ENCODE measurements around the gene ARID5B. TPM values are rescaled to one million over a fixed set of nuclear protein-coding genes. Genes with fewer than 3 reads are reported as not detected.

Gene ARID5B
- total RNA-seq, 2 donors from 2014 or later: 67.9 to 90.1 TPM

GRCh38 chr10:62050346-62050892, 148.9 kb downstream of the ARID5B start:
- intact Hi-C loops (cut with DNase I): no loop called here
- WGBS: 24% methylated on average over 5 of the region's 5 CpGs
- H3K4me1 ChIP-seq (replicated peaks): peaks cover 13% of the 10 kb centered on the region

DNA sequence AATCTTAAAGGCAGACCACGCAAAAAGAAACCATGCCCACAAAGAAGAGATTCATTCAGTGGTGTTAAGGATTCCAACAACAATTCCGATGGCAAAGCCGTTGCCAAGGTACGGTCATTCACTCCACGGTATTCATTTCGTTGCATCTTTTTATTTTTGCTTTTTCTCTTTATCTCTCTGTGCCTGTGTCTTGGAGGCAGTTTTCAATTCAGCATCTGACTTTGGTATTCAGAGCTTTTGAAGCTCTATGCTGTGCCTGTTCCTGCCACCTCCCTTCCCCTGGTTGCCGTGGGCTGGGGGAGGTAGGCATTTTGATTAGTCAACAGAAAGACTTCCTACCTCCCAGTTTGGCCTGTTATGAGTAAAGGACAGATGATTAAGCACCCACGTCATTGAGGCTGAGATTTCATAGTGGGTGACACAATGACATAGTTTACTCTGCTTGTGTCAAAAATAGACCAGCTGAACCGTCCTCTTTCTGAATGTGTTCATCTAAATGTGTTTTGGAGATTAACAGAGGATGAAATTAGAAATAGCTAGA, 149.5 kb downstream of the ARID5B start:
- no peaks in the 10 kb centered on the region for H3K9me3 ChIP-seq
- WGBS: 28% methylated on average over 9 of the region's 9 CpGs
- peak overlapping the region; percentile 30 to 32 for H3K4me3 ChIP-seq
- TF ChIP-seq, protein P1, sequence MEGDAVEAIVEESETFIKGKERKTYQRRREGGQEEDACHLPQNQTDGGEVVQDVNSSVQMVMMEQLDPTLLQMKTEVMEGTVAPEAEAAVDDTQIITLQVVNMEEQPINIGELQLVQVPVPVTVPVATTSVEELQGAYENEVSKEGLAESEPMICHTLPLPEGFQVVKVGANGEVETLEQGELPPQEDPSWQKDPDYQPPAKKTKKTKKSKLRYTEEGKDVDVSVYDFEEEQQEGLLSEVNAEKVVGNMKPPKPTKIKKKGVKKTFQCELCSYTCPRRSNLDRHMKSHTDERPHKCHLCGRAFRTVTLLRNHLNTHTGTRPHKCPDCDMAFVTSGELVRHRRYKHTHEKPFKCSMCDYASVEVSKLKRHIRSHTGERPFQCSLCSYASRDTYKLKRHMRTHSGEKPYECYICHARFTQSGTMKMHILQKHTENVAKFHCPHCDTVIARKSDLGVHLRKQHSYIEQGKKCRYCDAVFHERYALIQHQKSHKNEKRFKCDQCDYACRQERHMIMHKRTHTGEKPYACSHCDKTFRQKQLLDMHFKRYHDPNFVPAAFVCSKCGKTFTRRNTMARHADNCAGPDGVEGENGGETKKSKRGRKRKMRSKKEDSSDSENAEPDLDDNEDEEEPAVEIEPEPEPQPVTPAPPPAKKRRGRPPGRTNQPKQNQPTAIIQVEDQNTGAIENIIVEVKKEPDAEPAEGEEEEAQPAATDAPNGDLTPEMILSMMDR (IDR thresholded peaks at IDR 0.05): no peak
- TF ChIP-seq POLR2A (IDR thresholded peaks at IDR 0.05) (peak; percentile 52), POLR2AphosphoS5 (IDR thresholded peaks at IDR 0.05) (peak; percentile 75)
- H3K27me3 ChIP-seq (replicated peaks; ENCODE audit: insufficient read depth): no peaks in the 10 kb centered on the region
- DNase-seq (ENCODE audit: low spot score): peak; percentile 40
- intact Hi-C loops (cut with DNase I): no loop called here
- H3K27ac ChIP-seq: peak overlapping the region; percentile 85 to 87
- peaks cover 13% of the 10 kb centered on the region for H3K4me1 ChIP-seq (replicated peaks)
- no peaks in the 10 kb centered on the region for H3K36me3 ChIP-seq

More at GRCh38 chr10:62050346-62050892, 148.9 kb downstream of the ARID5B start:
- TF ChIP-seq POLR2AphosphoS5 (IDR thresholded peaks at IDR 0.05) (no peak), POLR2A (IDR thresholded peaks at IDR 0.05) (no peak)
- TF ChIP-seq, protein P1 (IDR thresholded peaks at IDR 0.05): no peak
- H3K36me3 ChIP-seq: no peaks in the 10 kb centered on the region
- no peaks in the 10 kb centered on the region for H3K27me3 ChIP-seq (replicated peaks; ENCODE audit: insufficient read depth)
- peak overlapping the region; percentile 30 to 32 for H3K4me3 ChIP-seq
- H3K9me3 ChIP-seq: no peaks in the 10 kb centered on the region
- DNase-seq (ENCODE audit: low spot score): no peak
- peak overlapping the region; percentile 85 to 87 for H3K27ac ChIP-seq

- Histone ChIP-seq H3K9me3 (no peaks in the 10 kb centered on the region), H3K27ac (no peak overlapping the region), H3K4me3 (no peak overlapping the region), H3K4me1 (replicated peaks) (peaks cover 10% of the 10 kb centered on the region), H3K27me3 (replicated peaks; ENCODE audit: insufficient read depth) (no peaks in the 10 kb centered on the region), H3K36me3 (no peaks in the 10 kb centered on the region)
- no peak for DNase-seq (ENCODE audit: low spot score)
- intact Hi-C loops (cut with DNase I): no loop called here
- TF ChIP-seq, protein P1 (IDR thresholded peaks at IDR 0.05): no peak
- no peak for TF ChIP-seq POLR2A (IDR thresholded peaks at IDR 0.05)
- no peak for TF ChIP-seq POLR2AphosphoS5 (IDR thresholded peaks at IDR 0.05)
- 94% methylated on average over 4 of the region's 4 CpGs for WGBS
These were observed 150.8 kb downstream of the ARID5B start for GRCh38 chr10:62052276-62052675.

DNA sequence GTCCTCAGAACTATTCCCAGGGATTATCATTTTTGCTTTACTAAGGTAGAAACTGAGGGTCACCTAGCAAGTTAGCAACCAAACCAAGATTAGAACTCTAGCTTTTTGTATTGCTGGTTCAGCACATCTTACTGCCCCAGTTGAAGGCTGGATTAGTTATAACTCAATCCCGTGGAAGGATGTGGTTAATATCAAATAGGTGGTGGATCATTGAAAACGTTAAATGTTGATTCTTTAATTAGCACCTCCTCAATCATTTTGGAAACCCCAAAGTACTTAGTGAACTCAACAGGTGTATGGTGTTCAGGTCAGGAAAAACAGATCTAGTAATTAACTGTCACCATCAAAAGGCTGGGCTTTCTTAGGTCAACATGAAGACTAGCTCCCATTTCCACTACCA, 152.4 kb downstream of the ARID5B start:
- WGBS: 25% methylated on average over 2 of the region's 2 CpGs
- H3K4me1 ChIP-seq (replicated peaks): no peaks in the 10 kb centered on the region
- intact Hi-C loops (cut with DNase I): no loop called here

GRCh38 chr10:62054408-62054807, 152.9 kb downstream of the ARID5B start:
- intact Hi-C loops (cut with DNase I): no loop called here
- no peaks in the 10 kb centered on the region for H3K36me3 ChIP-seq
- H3K27me3 ChIP-seq (replicated peaks; ENCODE audit: insufficient read depth): no peaks in the 10 kb centered on the region
- H3K27ac ChIP-seq: peak overlapping the region; percentile 10 to 17
- H3K4me3 ChIP-seq: no peak overlapping the region
- no peaks in the 10 kb centered on the region for H3K4me1 ChIP-seq (replicated peaks)
- H3K9me3 ChIP-seq: no peaks in the 10 kb centered on the region
- TF ChIP-seq, protein P1 (IDR thresholded peaks at IDR 0.05): no peak
- TF ChIP-seq POLR2A (IDR thresholded peaks at IDR 0.05) (no peak), POLR2AphosphoS5 (IDR thresholded peaks at IDR 0.05) (no peak)
- no peak for DNase-seq (ENCODE audit: low spot score)

More for the DNA sequence above, 152.4 kb downstream of the ARID5B start:
- no peak for TF ChIP-seq POLR2A (IDR thresholded peaks at IDR 0.05)
- H3K36me3 ChIP-seq: no peaks in the 10 kb centered on the region
- H3K9me3 ChIP-seq: no peaks in the 10 kb centered on the region
- no peak for DNase-seq (ENCODE audit: low spot score)
- no peaks in the 10 kb centered on the region for H3K27me3 ChIP-seq (replicated peaks; ENCODE audit: insufficient read depth)
- peak overlapping the region in 1 of 2 donors; percentile 17 for H3K27ac ChIP-seq
- H3K4me3 ChIP-seq: no peak overlapping the region

Measured in prostate gland (tissue), 2 donors.